GM12878 (cell line): ENCODE data around the gene BCL2L14. TPM values are rescaled to one million over a fixed set of nuclear protein-coding genes. Genes with fewer than 3 reads are reported as not detected.

Source experiments
- ATAC-seq: fragments of 200-7000 bp; cut with Tn5 transposase; 3 replicates; pipeline ENCODE4 v1.9.1; 2020; ENCODE audit warnings: mild to moderate bottlenecking, moderate library complexity
- BruUV-seq: library from RNA; stranded (reverse); fragments of 400-500 nt; replicated peaks from 2 replicates; lab custom pipeline; 2021; lab: Mats Ljungman, UMichigan
- CTCF ChIA-PET: fragments of 300-600 bp; sonication (Branson Sonifier 250); formaldehyde crosslinking; extraction: SDS; loops from one replicate; lab custom pipeline; 2021; ENCODE audit warnings: inconsistent platforms; lab: Yijun Ruan, JAX
- POLR2A ChIA-PET: fragments of 350-600 bp; formaldehyde crosslinking; extraction: SDS; loops from one replicate; lab custom pipeline; 2021; ENCODE audit warnings: inconsistent platforms; lab: Charles Lee
- RAD21 ChIA-PET: fragments of 300-600 bp; sonication (Branson Sonifier 250); formaldehyde crosslinking; loops from one replicate; lab custom pipeline; 2023; ENCODE audit warnings: antibody characterized with exemption; ENCODE audit not compliant: unreplicated experiment; lab: Charles Lee
- SMC1A ChIA-PET: fragments of 300-600 bp; sonication (Branson Sonifier 250); formaldehyde crosslinking; loops from one replicate; lab custom pipeline; 2023; ENCODE audit not compliant: unreplicated experiment, uncharacterized antibody; lab: Charles Lee
- DNase-seq: peaks from one replicate; pipeline ENCODE4 v3.0.0-alpha.2; 2011; ENCODE audit warnings: low read depth, low spot score
- FAIRE-seq: peaks from 3 replicates; lab custom pipeline; 2011; peaks lifted over from hg19 to GRCh38; lab: Jason Lieb, UNC
- H2AFZ ChIP-seq: 2 replicates; pipeline ENCODE4 v1.6.0; 2011; ENCODE audit warnings: low read depth, low read length, control low read depth; ENCODE audit not compliant: control insufficient read depth
- H3K27ac ChIP-seq: 2 replicates; pipeline ENCODE4 v1.5.1; 2011; ENCODE audit warnings: control low read depth; ENCODE audit not compliant: control insufficient read depth, insufficient read depth
- H3K27me3 ChIP-seq, 2 experiments: replicated peaks in 1 of 2; 2 replicates each; pipeline versions ENCODE4 v1.6.0 to v1.6.1; 2011; ENCODE audit warnings: low read length in 1 of 2; ENCODE audit not compliant: control insufficient read depth in 2 of 2, insufficient read depth in 2 of 2
- H3K36me3 ChIP-seq, 2 experiments: 2 replicates each; pipeline ENCODE4 v1.5.1; 2011; ENCODE audit warnings: low read length in 1 of 2; ENCODE audit not compliant: control insufficient read depth in 2 of 2, insufficient read depth in 2 of 2
- H3K4me1 ChIP-seq: 2 replicates; pipeline ENCODE4 v1.6.1; 2011; ENCODE audit warnings: mild to moderate bottlenecking, low read length, moderate library complexity, mixed read lengths; ENCODE audit not compliant: control insufficient read depth, insufficient read depth
- H3K4me2 ChIP-seq: 2 replicates; pipeline ENCODE4 v1.6.0; 2011; ENCODE audit warnings: control low read depth; ENCODE audit not compliant: control insufficient read depth, insufficient read depth
- H3K4me3 ChIP-seq: fragments of 200-600 bp; sonication (generic); 2 replicates; pipeline ENCODE4 v1.5.1; 2016
- H3K79me2 ChIP-seq: 2 replicates; pipeline ENCODE4 v1.6.0; 2011; ENCODE audit warnings: low read length; ENCODE audit not compliant: control insufficient read depth, insufficient read depth
- H3K9ac ChIP-seq: 2 replicates; pipeline ENCODE4 v1.8.0; 2011; ENCODE audit warnings: low read length, control low read depth, mixed read lengths; ENCODE audit not compliant: control insufficient read depth, insufficient read depth
- H3K9me3 ChIP-seq: replicated peaks from 3 replicates; pipeline ENCODE4 v1.5.1; 2011; ENCODE audit warnings: mild to moderate bottlenecking, low read length; ENCODE audit not compliant: control insufficient read depth, insufficient read depth
- H4K20me1 ChIP-seq: 2 replicates; pipeline ENCODE4 v1.6.0; 2011; ENCODE audit not compliant: control insufficient read depth, insufficient read depth
- DPF2 ChIP-seq: fragments of 450-650 bp; IDR thresholded peaks from 2 replicates; pipeline ENCODE4 v1.6.1; 2017; ENCODE audit warnings: mild to moderate bottlenecking
- JUNB ChIP-seq: IDR thresholded peaks from 2 replicates; pipeline ENCODE4 v1.6.1; 2016; ENCODE audit warnings: antibody characterized with exemption, mild to moderate bottlenecking
- KLF5 ChIP-seq: fragments of 450-650 bp; IDR thresholded peaks from 2 replicates; pipeline ENCODE4 v1.6.1; 2014; ENCODE audit warnings: mild to moderate bottlenecking; ENCODE audit not compliant: partially characterized antibody
- MEF2A ChIP-seq: IDR thresholded peaks from 2 replicates; pipeline ENCODE4 v1.6.1; 2011; ENCODE audit warnings: low read depth, mild to moderate bottlenecking, low read length, moderate library complexity; ENCODE audit not compliant: insufficient read depth
- RBBP5 ChIP-seq: fragments of 200-600 bp; sonication (generic); conservative IDR thresholded peaks from 2 replicates; pipeline ENCODE4 v1.6.1; 2016
- SMC3 ChIP-seq: IDR thresholded peaks from 2 replicates; pipeline ENCODE4 v1.6.1; 2011; ENCODE audit warnings: low read length, improper control_type of control experiment, borderline replicate concordance
- SP1 ChIP-seq: IDR thresholded peaks from one replicate; pipeline ENCODE4 v1.6.1; 2011; ENCODE audit warnings: low read depth, low read length
- SUPT20H ChIP-seq: IDR thresholded peaks from 2 replicates; pipeline ENCODE4 v1.6.1; 2011; ENCODE audit warnings: low read depth, mild to moderate bottlenecking, low read length, moderate library complexity, borderline replicate concordance; ENCODE audit not compliant: control insufficient read depth
- TARDBP ChIP-seq: IDR thresholded peaks from 2 replicates; pipeline ENCODE4 v1.6.1; 2016; ENCODE audit warnings: borderline replicate concordance
- YY1 ChIP-seq: IDR thresholded peaks from 2 replicates; pipeline ENCODE4 v1.6.1; 2011; ENCODE audit warnings: low read depth, mild to moderate bottlenecking, low read length
- ZNF274 ChIP-seq: IDR thresholded peaks from one replicate; pipeline ENCODE4 v1.8.0; 2011; ENCODE audit not compliant: insufficient read length, insufficient read depth
- WGBS: methylation state at CpG from one replicate; pipeline ENCODE4 v1.1.6; 2016; ENCODE audit warnings: low lambda C conversion rate; ENCODE audit not compliant: insufficient replicate concordance, insufficient coverage; ENCODE audit errors: missing lambda C conversion rate; 5-methylcytosine and 5-hydroxymethylcytosine counted together
- in situ Hi-C: fragments of 300-500 bp; cut with MboI; formaldehyde crosslinking; loops from 9 replicates; pipeline ENCODE4 v1.14.3; 2018; ENCODE audit warnings: mixed read lengths
- intact Hi-C: fragments of 100-400 bp; cut with micrococcal nuclease; formaldehyde crosslinking; loops from one replicate; pipeline ENCODE4 v1.14.2; 2022; ENCODE audit not compliant: unreplicated experiment
- polyA plus RNA-seq, 11 experiments: library from polyadenylated mRNA; depleted of rRNA in 4 of 11; unstranded in 6 of 11; stranded (reverse) in 5 of 11; fragments of >200 nt; fragmentation: Nextera tagmentation in 4 of 11; fragmentation: Illumina TruSeq in 1 of 11; extraction: Ambion mirVana in 4 of 11; extraction: Trizol in 1 of 11; gene quantifications; 1 replicate in 1 of 11; 2 replicates in 10 of 11; pipeline versions ENCODE4 v1.2.1 to v1.2.3, GENCODE V29; 2011 to 2016; ENCODE audit warnings: inconsistent platforms in 2 of 11, missing spikeins in 2 of 11, low read depth in 1 of 11
- total RNA-seq, 4 experiments: library from RNA; depleted of rRNA in 3 of 4; stranded (reverse); fragments of >200 nt in 3 of 4; fragmentation: Illumina TruSeq in 1 of 4; extraction: Trizol in 1 of 4; gene quantifications; 2 replicates each; pipeline versions ENCODE4 v1.2.1 to v1.2.3, GENCODE V29; 2013 to 2021
- TF ChIP-seq, protein P1 (sequence below): fragments of 450-650 bp; formaldehyde crosslinking; IDR thresholded peaks from 2 replicates; pipeline ENCODE4 v1.5.0; 2022; ENCODE audit warnings: mild to moderate bottlenecking, missing genetic modification characterization
- TF ChIP-seq, protein P2 (sequence below): fragments of 450-650 bp; conservative IDR thresholded peaks from 2 replicates; pipeline ENCODE4 v1.6.1; 2017; ENCODE audit warnings: mild to moderate bottlenecking, moderate library complexity
- TF ChIP-seq, protein P3 (sequence below): fragments of 150-350 bp; IDR thresholded peaks from 2 replicates; pipeline ENCODE4 v1.6.1; 2014; ENCODE audit warnings: mild to moderate bottlenecking, low read depth, low read length
- TF ChIP-seq, protein P4 (sequence below): IDR thresholded peaks from 2 replicates; pipeline ENCODE4 v1.6.1; 2011; ENCODE audit warnings: borderline replicate concordance, low read depth, mild to moderate bottlenecking, moderate library complexity, mixed read lengths, low read length; ENCODE audit not compliant: insufficient read depth; ENCODE audit errors: extremely low read length

Gene BCL2L14
- total and polyA plus RNA-seq, 10 of the 15 experiments (the other 5 are each of a cell fraction or from before 2014, with no cell fraction given) = 0.59 to 2.5 (median 0.90) TPM

DNA sequence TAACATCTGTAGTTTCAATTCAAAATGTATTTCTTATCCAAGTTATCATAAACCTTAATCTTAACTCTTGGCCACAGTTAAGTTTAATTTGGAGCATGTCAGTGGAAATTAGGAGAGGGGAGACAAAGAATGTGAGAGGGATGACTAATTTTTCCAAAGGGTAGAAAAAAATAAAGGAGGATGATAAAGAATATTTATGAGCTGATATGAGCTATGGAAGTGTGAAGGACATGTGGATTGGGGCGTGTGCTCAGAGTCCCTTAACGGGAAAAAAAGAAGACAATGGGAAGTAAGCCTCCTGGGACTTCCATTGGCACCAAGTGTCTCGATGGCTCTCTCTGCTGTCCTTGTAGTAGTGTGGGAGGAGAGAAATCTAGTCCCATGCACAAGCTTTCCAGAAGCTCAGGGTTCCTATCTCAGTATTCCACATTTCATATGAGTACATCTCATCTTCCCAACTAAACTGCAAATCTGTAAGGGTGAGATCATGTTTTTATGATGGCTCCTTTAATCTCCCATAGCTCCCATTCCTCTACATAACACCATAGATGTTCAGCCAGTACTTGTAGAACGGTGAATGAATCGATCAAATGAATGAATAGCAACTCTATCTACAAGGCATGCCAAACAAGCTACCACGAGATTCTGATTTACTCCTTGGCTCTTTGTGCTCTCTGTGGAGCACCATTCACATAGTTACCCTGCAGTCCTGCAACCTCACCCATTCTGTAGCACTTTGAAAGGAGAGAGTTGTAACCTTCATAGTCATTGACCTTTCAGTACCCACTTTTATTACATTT lies 27.4 kb downstream of the BCL2L14 start:
- RAD21 ChIA-PET = interaction anchor here (0.5 kb wide), 1 partner anchor 13 kb away, joined by 5 read pairs; no protein-coding TSS in a partner anchor
- SMC1A ChIA-PET = no interaction called here
- CTCF ChIA-PET = interaction anchor here (0.7 to 1.1 kb wide), 2 partner anchors 10 to 234 kb away, joined by 3 read pairs; no protein-coding TSS in a partner anchor
- Histone ChIP-seq H3K36me3 (no peaks in the 10 kb centered on the region), H3K79me2 (no peaks in the 10 kb centered on the region), H3K4me2 (no peak overlapping the region), H3K4me3 (no peak overlapping the region), H3K27me3 (no peaks in the 10 kb centered on the region), H3K27ac (no peak overlapping the region), H3K4me1 (no peaks in the 10 kb centered on the region), H3K9me3 (no peaks in the 10 kb centered on the region), H2AFZ (no peak overlapping the region), H4K20me1 (no peaks in the 10 kb centered on the region), H3K9ac (no peak overlapping the region)
- DNase-seq (no peak), FAIRE-seq (no peak), ATAC-seq (no peak)
- intact Hi-C loops = no loop called here
- no TSS peak for BruUV-seq
- in situ Hi-C loops = no loop called here
- POLR2A ChIA-PET = no interaction called here
- TF ChIP-seq, protein P1, sequence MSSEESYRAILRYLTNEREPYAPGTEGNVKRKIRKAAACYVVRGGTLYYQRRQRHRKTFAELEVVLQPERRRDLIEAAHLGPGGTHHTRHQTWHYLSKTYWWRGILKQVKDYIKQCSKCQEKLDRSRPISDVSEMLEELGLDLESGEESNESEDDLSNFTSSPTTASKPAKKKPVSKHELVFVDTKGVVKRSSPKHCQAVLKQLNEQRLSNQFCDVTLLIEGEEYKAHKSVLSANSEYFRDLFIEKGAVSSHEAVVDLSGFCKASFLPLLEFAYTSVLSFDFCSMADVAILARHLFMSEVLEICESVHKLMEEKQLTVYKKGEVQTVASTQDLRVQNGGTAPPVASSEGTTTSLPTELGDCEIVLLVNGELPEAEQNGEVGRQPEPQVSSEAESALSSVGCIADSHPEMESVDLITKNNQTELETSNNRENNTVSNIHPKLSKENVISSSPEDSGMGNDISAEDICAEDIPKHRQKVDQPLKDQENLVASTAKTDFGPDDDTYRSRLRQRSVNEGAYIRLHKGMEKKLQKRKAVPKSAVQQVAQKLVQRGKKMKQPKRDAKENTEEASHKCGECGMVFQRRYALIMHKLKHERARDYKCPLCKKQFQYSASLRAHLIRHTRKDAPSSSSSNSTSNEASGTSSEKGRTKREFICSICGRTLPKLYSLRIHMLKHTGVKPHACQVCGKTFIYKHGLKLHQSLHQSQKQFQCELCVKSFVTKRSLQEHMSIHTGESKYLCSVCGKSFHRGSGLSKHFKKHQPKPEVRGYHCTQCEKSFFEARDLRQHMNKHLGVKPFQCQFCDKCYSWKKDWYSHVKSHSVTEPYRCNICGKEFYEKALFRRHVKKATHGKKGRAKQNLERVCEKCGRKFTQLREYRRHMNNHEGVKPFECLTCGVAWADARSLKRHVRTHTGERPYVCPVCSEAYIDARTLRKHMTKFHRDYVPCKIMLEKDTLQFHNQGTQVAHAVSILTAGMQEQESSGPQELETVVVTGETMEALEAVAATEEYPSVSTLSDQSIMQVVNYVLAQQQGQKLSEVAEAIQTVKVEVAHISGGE (CRISPR knock-in tag) = no peak
- TF ChIP-seq SMC3 (no peak), RBBP5 (no peak), KLF5 (no peak), DPF2 (no peak), JUNB (no peak), ZNF274 (no peak), TARDBP (no peak), MEF2A (no peak), YY1 (no peak), SP1 (no peak), SUPT20H (no peak)
- TF ChIP-seq, protein P2, sequence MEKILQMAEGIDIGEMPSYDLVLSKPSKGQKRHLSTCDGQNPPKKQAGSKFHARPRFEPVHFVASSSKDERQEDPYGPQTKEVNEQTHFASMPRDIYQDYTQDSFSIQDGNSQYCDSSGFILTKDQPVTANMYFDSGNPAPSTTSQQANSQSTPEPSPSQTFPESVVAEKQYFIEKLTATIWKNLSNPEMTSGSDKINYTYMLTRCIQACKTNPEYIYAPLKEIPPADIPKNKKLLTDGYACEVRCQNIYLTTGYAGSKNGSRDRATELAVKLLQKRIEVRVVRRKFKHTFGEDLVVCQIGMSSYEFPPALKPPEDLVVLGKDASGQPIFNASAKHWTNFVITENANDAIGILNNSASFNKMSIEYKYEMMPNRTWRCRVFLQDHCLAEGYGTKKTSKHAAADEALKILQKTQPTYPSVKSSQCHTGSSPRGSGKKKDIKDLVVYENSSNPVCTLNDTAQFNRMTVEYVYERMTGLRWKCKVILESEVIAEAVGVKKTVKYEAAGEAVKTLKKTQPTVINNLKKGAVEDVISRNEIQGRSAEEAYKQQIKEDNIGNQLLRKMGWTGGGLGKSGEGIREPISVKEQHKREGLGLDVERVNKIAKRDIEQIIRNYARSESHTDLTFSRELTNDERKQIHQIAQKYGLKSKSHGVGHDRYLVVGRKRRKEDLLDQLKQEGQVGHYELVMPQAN = no peak
- TF ChIP-seq, protein P3, sequence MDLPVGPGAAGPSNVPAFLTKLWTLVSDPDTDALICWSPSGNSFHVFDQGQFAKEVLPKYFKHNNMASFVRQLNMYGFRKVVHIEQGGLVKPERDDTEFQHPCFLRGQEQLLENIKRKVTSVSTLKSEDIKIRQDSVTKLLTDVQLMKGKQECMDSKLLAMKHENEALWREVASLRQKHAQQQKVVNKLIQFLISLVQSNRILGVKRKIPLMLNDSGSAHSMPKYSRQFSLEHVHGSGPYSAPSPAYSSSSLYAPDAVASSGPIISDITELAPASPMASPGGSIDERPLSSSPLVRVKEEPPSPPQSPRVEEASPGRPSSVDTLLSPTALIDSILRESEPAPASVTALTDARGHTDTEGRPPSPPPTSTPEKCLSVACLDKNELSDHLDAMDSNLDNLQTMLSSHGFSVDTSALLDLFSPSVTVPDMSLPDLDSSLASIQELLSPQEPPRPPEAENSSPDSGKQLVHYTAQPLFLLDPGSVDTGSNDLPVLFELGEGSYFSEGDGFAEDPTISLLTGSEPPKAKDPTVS = no peak
- TF ChIP-seq, protein P4, sequence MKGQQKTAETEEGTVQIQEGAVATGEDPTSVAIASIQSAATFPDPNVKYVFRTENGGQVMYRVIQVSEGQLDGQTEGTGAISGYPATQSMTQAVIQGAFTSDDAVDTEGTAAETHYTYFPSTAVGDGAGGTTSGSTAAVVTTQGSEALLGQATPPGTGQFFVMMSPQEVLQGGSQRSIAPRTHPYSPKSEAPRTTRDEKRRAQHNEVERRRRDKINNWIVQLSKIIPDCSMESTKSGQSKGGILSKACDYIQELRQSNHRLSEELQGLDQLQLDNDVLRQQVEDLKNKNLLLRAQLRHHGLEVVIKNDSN = no peak
- 49% methylated on average over 6 of the region's 6 CpGs for WGBS
